GM19452 (cell line): ENCODE data around the gene MON2.
"Not testable (repeated sequence)": the region's sequence is repeated elsewhere in the genome, so short reads cannot be mapped to it uniquely, and the experiment has no call there.

ENCODE experiments used
- ATAC-seq: cut with Tn5 transposase; IDR thresholded peaks from one replicate; pipeline ENCODE4 v1.9.1; 2021; ENCODE audit not compliant: unreplicated experiment

Gene MON2

DNA sequence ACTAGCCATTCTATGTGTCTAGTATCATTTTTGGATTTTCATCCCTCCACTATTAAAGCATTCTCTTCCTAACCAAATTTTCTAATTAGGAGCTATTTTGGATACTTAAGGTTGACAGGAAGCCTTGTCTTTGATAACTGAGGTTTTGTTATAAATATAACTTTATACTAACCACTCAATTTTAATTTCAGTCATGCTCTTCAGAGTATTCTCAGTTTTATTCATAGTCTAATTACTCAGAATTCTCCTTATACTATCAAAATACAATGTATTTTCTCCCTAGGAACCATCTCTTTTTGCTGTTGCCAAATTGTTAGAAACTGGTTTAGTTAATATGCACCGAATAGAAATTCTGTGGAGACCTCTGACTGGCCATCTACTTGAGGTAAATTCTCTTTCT is 76.2 kb downstream of the MON2 start:
- ATAC-seq = no peak

DNA sequence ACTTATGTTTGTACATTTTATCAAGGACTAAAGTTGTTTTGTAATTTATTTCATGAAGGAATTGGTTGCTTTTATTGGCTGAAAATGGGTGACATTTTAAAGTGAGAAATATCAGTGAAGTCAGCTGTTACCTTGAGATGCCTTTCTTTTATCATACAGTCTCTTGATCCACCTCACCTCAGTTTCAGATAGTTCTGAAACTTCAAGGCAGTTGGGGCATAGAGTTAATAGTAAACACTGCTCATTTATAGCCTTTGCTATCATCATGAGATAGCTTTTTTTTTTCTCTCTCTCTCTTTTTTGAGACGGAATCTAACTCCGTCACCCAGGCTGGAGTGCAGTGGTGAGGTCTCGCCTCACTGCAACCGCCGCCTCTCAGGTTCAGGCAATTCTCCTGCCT is 76.7 kb downstream of the MON2 start:
- no peak for ATAC-seq

DNA sequence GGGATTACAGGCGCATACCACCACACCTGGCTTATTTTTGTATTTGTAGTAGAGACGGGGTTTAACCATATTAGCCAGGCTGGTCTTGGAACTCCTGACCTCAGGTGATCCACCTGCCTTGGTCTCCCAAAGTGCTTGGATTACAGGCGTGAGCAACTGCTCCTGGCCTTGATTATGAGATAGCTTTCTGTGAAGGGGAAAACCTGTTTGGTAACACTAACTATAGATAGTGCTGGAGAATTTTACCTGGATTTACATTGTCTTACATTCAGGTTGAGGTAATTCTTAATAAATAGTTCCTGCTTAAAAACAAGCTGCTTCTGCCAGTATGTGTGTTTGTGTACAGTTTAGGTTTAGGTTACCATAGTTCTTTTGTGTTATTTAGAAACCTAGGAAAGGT is 77.1 kb downstream of the MON2 start:
- ATAC-seq = no peak

DNA sequence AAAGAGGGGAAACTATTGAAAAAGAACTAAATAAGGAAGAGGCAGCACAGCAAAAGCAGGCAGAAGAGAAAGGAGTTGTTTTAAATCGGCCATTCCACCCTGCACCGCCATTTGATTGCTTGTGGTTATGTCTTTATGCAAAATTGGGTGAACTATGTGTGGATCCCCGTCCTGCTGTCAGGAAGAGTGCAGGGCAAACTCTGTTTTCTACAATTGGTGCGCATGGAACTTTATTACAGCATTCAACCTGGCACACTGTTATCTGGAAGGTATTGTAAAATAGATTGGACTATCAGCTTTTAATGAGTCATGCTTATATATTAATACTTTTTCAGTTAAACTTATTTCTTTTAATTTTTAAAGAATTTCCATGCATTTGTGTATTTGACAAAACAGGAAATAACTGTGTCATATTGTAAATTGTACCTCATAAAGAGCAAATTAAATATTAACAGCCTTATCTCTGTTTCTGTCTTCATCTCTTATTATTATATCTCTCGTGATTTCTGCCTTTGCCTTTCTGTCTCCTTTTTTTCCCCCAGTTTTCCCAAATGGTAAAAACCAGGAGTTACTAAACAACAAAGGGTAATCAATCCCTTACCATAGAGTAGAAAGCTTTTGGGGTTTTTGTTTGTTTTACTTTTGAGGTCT is 86.4 kb downstream of the MON2 start:
- no peak for ATAC-seq

DNA sequence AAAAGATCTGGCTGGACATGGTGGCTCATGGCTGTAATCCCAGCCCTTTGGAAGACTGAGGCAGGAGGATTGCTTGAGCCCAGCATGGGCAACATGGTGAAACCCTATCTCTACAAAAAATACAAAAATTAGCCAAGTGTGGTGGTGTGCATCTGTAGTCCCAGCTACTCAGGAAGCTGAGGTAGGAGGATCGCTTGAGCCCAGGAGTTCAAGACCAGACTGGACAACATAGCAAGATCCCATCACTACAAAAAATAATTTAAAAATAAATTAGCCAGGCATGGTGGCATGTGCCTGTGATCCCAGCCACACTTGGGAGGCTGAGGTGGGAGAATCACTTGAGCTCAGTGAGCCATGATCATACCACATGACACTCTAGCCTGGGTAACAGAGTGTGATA is 92.7 kb downstream of the MON2 start:
- ATAC-seq = not testable (repeated sequence)

DNA sequence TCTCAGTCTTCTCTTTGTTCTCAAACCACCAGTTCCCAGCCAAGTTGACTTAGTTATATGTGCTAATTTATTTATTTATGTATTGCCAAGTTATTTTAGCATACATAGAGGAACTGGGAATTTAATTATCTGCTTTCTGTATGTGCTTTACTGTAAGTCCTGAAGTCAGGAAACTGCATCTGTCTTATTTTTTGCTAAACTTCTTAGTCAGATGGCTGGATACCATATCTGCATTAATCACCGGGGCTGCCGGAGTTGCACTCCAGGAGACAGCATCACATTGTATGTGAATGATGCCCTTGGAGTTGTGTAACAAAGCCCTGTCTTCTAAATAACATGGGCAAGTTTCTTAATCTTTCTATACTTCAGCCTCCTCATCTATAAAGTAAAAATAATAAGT is 96.2 kb downstream of the MON2 start:
- no peak for ATAC-seq

DNA sequence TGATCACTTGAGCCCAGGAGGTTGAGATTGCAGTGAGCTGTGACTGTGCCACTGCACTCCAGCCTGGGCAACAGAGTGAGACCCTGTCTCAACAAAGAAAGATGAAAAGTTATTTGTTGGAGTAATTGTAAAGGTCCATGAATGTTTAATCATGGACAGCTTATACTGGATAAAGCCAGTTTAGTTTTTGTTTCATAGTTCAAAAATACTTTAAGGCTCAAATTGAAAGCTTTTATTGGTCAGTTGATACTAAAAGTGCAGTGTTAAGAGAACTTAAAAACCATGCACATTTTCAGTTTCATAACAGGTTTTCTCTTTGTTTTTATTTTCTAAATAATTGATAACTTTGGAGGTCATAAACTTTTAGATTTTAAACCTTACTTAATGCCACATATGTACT is 108.4 kb downstream of the MON2 start:
- ATAC-seq = no peak

DNA sequence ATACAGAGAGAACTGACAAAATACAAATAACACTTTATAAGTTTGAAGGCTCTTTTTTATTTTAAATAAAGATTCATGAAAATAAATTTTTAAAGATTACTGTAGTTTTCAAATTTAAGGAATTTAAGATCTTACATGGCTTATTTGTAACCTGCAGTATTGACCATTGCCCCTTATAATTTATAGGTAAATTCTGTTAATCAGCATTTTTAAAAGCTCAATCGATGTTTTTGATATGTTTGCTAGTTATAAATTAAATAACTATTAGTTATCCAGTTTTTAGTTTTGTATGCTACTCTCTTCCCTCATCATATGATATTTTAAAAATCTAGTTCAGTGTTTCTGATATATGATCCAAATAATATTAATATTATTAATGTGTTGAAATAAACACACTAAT is 109.9 kb downstream of the MON2 start:
- no peak for ATAC-seq

DNA sequence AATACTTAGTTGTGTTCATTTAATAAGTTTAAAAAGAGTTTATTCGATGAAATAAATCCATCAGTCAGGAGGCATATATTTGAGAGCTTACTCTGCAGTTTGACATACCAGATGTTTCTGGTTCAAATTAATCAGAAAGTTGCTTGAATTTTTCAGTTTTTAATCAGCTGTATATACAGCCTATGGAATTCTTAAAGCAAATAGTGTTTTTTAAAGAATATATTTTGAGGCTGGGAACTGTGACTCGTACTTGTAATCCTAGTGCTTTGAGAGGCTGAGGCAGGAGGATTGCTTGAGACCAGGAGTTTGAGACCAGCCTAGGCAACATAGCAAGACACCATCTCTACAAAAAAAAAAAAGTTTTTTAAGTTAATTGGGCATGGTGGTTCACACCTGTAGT is 112.1 kb downstream of the MON2 start:
- no peak for ATAC-seq

DNA sequence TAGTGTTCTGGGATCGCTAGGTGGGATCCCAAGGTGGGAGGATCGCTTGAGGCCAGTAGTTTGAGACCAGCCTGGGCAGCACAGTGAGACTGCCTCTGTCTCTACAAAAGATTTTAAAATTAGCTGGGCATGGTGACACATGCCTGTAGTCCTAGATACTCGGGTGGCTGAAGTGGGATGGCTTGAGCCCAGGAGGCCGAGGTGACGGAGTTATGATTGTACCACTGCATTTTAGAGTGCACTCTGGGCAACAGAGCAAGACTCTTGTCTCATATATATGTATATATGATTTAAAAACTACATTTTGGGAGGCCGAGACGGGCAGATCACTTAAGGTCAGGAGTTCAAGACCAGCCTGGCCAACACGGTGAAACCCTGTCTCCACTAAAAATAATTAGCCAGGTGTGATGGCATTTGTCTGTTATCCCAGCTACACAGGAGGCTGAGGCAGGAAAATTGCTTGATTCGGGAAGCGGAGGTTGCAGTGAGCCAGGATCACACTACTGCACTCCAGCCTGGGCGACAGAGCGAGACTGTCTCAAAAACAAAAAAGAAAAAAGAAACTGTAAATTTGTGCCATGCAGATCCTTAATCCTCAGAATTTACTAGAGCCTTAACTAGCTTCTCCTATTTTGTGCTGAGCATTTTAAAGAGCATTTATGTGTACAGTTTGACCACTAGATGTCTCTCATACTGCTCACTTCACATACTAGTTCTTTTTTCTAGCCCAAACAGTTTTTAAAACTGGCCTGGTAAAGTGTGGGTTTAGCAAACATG is 114.8 kb downstream of the MON2 start:
- ATAC-seq = no peak

DNA sequence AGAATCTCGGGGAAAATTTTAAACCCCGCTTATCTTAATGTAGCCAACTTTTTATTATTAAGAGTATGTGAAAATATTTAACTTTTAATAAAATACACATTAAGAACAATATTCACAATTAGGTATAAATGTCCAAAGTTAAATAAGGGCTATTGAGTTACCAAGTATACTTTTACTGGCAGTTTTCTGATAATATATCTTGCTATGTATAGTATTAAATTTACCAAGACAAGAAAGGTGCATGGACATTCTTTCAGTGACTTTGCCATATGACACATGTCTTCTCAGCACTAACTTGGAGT is 115.4 kb downstream of the MON2 start:
- ATAC-seq = no peak

DNA sequence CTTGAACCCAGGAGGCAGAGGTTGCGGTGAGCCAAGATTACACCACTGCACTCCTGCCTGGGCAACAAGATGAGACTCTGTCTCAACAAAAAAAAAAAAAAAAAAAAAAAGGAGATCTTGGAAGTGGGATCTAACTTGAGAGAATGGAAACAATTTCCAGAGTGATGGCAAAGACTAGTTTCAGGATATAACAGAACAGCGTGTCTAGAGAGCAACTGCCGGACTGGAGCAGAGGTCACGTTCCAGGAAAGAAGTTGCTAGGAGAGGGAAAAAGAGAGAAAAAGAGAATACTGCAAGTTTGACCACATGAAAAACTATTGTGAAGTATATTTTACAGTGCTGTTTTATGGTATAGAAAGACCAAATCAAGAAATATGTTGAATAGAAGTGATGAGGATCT is 118.0 kb downstream of the MON2 start:
- ATAC-seq = no peak

DNA sequence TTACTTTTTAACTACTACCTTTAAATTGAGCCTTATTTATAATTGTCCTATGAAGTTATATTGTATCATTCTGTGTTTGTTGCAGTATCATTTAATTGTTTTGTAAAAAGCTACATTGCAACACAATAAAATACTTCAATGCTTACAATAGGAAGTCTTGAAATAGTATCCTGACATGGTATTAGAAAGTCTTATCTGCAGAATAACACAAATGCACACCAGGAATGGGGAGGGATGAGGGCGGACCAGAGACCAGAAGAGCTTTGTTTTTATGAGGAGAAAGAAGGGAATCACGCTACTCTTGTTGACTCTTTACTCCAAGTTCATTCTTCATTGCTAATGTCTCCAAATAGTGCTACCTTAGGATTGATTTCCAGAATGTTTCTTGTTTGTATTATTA is 120.2 kb downstream of the MON2 start:
- ATAC-seq = no peak

DNA sequence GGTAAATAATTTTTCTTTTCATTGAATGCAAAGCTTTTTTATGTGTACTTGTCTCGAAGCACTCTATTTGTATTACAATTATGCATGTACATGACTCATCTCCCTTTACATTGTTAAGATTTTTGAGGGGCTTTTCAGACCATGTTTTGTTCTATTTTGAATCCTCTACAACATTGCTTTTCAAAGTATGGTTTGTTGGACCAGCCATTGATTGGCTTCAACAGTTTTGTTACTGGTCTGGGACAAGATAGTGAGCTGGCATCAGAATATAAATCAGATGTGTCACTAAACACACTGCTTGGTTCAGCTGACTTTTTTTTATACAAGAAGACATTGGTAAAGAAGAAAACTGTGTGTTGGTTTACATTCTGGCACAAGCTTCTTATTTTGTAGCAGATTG is 122.3 kb downstream of the MON2 start:
- no peak for ATAC-seq

DNA sequence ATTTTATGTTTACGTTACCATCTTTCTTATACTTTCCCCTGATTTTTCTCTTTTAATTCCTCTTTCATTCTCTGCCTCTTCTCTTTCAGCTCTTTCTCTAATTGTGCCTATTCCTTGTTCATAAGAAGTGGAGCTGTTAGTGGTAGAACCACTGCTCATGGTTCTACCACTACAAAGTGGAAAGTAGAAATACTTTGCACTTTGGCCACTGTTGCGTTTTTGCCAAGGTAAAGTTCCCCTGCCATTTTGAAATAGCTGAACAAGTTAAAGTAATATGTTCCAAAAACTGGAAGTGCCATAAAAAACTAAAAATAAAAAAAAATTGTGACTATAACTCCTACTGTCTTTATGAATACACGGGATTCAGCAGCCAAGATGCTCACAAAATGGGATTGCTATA is 130.6 kb downstream of the MON2 start:
- no peak for ATAC-seq

DNA sequence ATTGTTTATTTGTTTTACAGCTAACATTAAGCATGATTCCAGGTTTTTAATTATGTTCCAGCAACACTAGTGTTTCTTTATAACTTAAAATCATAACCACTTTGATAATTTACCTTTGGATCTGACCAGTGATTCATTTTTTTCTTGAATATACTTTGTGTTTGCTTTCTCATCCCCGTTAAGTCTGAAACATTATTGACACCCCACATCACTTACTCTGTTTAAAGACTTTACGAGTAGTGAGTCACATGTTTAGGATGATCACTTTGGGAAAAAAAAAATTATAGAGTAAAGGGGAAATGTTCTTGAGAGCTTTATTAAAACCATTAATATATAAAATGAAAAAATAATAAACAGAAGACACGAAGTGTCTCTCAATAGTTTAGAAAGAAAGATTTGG is 132.2 kb downstream of the MON2 start:
- ATAC-seq = no peak

DNA sequence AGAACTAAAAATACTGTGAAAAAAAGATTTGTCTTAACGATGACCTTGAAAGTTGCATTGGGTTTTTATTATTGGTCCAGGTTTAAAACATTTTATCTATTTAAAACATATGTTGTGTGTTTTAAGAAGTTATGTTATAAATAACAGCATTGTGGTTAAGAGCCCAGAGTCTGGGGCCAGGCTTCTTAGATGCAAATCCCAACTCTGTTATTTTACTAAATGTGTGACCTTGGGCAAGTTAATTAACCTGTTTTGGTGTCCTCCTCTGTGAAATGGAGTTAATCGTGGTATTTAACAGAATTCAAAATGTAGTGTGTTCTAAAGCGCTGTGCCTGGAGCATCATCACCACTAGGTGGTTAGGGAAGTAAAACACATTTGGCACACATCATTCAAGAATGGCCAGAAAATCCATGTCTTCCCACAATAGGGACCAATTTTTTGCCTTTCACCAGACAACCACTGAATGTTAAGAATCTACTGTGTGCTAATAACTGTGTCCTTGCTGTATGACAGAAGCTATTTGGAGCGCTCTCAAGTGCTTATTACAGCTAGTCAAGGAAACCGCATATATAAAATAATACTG is 133.3 kb downstream of the MON2 start:
- no peak for ATAC-seq

DNA sequence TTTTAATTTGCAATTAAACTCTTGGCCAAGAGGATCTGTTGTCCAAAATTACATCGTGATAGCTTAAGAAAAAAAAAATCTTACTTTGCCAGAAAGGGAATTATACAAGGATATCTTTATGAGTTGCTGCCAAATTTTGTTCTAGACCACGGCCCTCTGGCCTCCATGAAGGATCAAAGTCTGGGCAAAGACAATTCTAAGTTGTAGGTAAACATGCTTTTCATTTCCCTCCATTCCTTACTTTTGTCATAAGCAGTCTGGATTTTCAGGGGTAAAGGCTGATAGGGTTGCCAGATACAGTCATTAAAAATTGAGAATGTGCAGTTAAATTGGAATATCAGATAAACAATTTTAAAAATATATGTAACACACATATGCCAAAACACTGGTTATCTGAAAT is 135.1 kb downstream of the MON2 start:
- no peak for ATAC-seq

DNA sequence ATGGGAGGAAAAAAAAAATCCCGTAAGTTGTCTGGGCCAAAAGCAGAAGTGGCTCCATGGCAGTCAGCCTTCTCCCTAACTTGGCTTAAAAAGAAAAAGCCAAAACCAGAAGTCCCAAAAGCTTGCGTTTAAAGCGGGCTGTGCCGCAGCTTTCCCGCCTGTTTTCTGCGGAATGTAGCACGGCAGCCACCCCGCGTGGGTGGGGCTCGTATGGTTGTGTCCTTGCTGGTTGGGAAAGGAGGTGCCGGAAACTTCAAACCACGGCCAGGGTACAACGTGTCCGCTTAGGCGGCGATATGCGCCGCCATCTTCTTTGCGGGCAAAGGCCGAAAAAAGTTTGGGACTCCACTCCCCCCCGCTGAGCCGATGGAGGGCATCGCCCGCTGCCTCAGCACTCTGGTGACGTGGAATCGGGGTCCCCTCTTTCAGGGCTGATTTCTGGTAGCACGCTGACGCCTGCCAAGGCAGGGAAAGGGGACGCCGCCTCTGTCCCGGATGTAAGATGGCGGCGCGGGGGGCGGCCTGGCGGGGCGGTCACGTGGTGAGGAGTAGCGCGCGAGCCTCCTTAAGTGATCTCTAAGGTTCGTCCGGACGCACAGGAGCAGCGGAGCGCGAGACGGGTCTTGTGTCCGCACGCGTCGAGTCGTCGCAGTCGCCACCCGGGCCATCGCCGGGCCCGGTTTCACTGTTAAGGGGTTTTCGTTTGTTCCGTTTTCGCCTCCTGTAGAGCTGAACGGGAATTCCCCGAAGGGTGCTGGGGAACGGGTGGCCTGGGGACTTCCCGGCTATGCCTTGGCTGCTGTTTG is 135.8 kb downstream of the MON2 start:
- peak; percentile 67 for ATAC-seq

DNA sequence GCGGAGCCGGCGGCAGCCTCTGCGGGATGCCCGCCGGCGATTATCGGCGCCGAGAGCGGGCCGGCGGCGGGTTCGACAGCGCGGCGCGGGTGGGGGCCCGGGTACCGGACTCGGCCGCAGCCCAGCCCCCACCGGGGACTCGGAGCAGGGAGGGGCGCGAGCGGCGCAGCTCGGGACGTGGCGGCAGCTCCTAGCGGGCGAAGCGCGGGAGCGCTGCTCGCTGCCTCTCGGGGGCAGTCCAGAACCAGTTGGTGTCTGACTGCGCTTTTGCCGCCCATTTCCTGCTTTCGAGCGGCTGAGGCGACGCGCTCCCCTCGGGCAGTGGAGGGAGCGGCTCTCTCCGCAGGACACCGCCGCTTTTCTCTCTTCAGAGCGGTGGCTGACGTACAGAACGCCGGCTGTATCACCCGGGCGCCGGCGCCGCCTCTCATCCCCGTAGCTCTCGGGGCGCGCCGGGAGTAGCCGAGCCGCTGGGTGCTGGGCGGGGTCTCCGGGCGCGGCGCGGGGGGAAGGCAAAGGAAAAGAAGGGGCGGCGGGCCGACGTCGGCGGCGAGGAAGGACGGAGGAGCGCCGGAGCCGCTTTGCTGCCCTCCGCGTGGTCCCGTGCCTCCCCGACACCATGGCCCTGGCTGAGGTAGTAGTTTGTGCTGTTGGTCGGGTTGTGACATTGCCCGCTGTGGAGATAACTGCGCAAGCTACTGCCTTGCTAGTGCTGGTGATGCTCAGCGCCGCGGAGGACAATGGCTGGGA is 136.6 kb downstream of the MON2 start:
- ATAC-seq = peak; percentile 73

DNA sequence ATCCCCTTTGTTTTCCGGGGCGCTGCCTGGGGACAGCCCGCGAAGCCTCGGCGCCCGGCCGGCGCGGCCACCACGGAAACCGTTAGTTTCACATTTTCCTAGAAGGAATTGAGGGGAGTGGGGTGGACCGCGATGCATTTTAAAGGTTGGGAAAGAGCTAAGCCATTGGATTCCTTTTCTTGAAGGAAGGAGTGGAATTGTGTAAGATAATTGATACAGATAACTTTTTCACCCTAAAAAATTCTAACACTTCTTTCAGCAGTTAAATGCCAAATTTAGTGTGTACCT is 137.1 kb downstream of the MON2 start:
- ATAC-seq = no peak
